Skeletal muscle satellite cell (primary cell): ENCODE data around the gene ALOXE3.

Experiments
- H3K27me3 ChIP-seq: 2 replicates; pipeline ENCODE4 v1.7.0; 2013; ENCODE audit warnings: low read length; ENCODE audit not compliant: control insufficient read depth, insufficient read depth
- H3K36me3 ChIP-seq: 2 replicates; pipeline ENCODE4 v1.7.0; 2013; ENCODE audit warnings: mild to moderate bottlenecking, control low read depth, low read length; ENCODE audit not compliant: insufficient read depth
- H3K4me1 ChIP-seq: 2 replicates; pipeline ENCODE4 v1.7.0; 2013; ENCODE audit warnings: low read length; ENCODE audit not compliant: control insufficient read depth, insufficient read depth
- H3K4me2 ChIP-seq: 2 replicates; pipeline ENCODE4 v1.7.0; 2013; ENCODE audit warnings: mild to moderate bottlenecking, low read length
- H3K4me3 ChIP-seq: 2 replicates; pipeline ENCODE4 v1.7.0; 2013; ENCODE audit warnings: low read length
- H3K9ac ChIP-seq: 2 replicates; pipeline ENCODE4 v1.7.0; 2013; ENCODE audit warnings: mild to moderate bottlenecking, low read depth, low read length, moderate library complexity
- H3K9me3 ChIP-seq: replicated peaks from 2 replicates; pipeline ENCODE4 v1.7.0; 2013; ENCODE audit warnings: mild to moderate bottlenecking, control low read depth, low read length

The ALOXE3 gene

GRCh38 chr17:8076502-8077266, 41.6 kb downstream of the ALOXE3 start:
- no peaks in the 10 kb centered on the region for H3K9me3 ChIP-seq
- H3K36me3 ChIP-seq = no peaks in the 10 kb centered on the region
- no peak overlapping the region for H3K4me2 ChIP-seq
- peaks cover 22% of the 10 kb centered on the region for H3K4me1 ChIP-seq
- H3K27me3 ChIP-seq = peaks cover 76% of the 10 kb centered on the region
- no peak overlapping the region for H3K4me3 ChIP-seq
- H3K9ac ChIP-seq = no peak overlapping the region

- H3K36me3 ChIP-seq = no peaks in the 10 kb centered on the region
- no peak overlapping the region for H3K4me2 ChIP-seq
- H3K27me3 ChIP-seq = peaks cover 79% of the 10 kb centered on the region
- peaks cover 22% of the 10 kb centered on the region for H3K4me1 ChIP-seq
- H3K9ac ChIP-seq = no peak overlapping the region
- H3K4me3 ChIP-seq = no peak overlapping the region
- H3K9me3 ChIP-seq = no peaks in the 10 kb centered on the region
Measured at GRCh38 chr17:8075574-8076342, 42.6 kb downstream of the ALOXE3 start.

GRCh38 chr17:8075081-8075480, 43.2 kb downstream of the ALOXE3 start:
- Histone ChIP-seq H3K4me1 (peaks cover 19% of the 10 kb centered on the region), H3K4me3 (no peak overlapping the region), H3K4me2 (no peak overlapping the region), H3K27me3 (peaks cover 78% of the 10 kb centered on the region), H3K9me3 (no peaks in the 10 kb centered on the region), H3K9ac (no peak overlapping the region), H3K36me3 (no peaks in the 10 kb centered on the region)

GRCh38 chr17:8074554-8074953, 43.8 kb downstream of the ALOXE3 start:
- H3K9ac ChIP-seq = no peak overlapping the region
- no peaks in the 10 kb centered on the region for H3K9me3 ChIP-seq
- H3K27me3 ChIP-seq = peaks cover 79% of the 10 kb centered on the region
- H3K4me3 ChIP-seq = no peak overlapping the region
- no peak overlapping the region for H3K4me2 ChIP-seq
- no peaks in the 10 kb centered on the region for H3K36me3 ChIP-seq
- peaks cover 15% of the 10 kb centered on the region for H3K4me1 ChIP-seq

- no peak overlapping the region for H3K9ac ChIP-seq
Measured at GRCh38 chr17:8073627-8074484, 44.5 kb downstream of the ALOXE3 start.

GRCh38 chr17:8072729-8073461, 45.4 kb downstream of the ALOXE3 start:
- Histone ChIP-seq H3K4me3 (no peak overlapping the region), H3K27me3 (peaks cover 88% of the 10 kb centered on the region), H3K9ac (no peak overlapping the region), H3K4me2 (no peak overlapping the region), H3K36me3 (no peaks in the 10 kb centered on the region), H3K4me1 (peaks cover 12% of the 10 kb centered on the region), H3K9me3 (no peaks in the 10 kb centered on the region)

More at GRCh38 chr17:8073627-8074484, 44.5 kb downstream of the ALOXE3 start:
- Histone ChIP-seq H3K27me3 (peaks cover 81% of the 10 kb centered on the region), H3K4me2 (peak overlapping the region; percentile 57), H3K9me3 (no peaks in the 10 kb centered on the region), H3K36me3 (no peaks in the 10 kb centered on the region), H3K4me1 (peaks cover 12% of the 10 kb centered on the region), H3K4me3 (no peak overlapping the region)

- Histone ChIP-seq H3K27me3 (peaks cover 87% of the 10 kb centered on the region), H3K36me3 (no peaks in the 10 kb centered on the region), H3K4me3 (no peak overlapping the region), H3K4me2 (no peak overlapping the region), H3K4me1 (peaks cover 12% of the 10 kb centered on the region), H3K9me3 (no peaks in the 10 kb centered on the region), H3K9ac (no peak overlapping the region)
Measured at GRCh38 chr17:8072341-8072728, 46.0 kb downstream of the ALOXE3 start.

GRCh38 chr17:8071496-8071895, 46.8 kb downstream of the ALOXE3 start:
- peaks cover 88% of the 10 kb centered on the region for H3K27me3 ChIP-seq

GRCh38 chr17:8069587-8069860, 48.8 kb downstream of the ALOXE3 start:
- Histone ChIP-seq H3K9me3 (no peaks in the 10 kb centered on the region), H3K36me3 (no peaks in the 10 kb centered on the region), H3K4me3 (no peak overlapping the region), H3K4me2 (no peak overlapping the region), H3K9ac (no peak overlapping the region), H3K4me1 (peaks cover 12% of the 10 kb centered on the region), H3K27me3 (peaks cover 85% of the 10 kb centered on the region)

More at GRCh38 chr17:8071496-8071895, 46.8 kb downstream of the ALOXE3 start:
- no peaks in the 10 kb centered on the region for H3K36me3 ChIP-seq
- H3K4me3 ChIP-seq = no peak overlapping the region
- no peaks in the 10 kb centered on the region for H3K9me3 ChIP-seq
- H3K9ac ChIP-seq = no peak overlapping the region
- H3K4me2 ChIP-seq = no peak overlapping the region
- H3K4me1 ChIP-seq = peaks cover 12% of the 10 kb centered on the region

- peaks cover 82% of the 10 kb centered on the region for H3K27me3 ChIP-seq
- no peak overlapping the region for H3K9ac ChIP-seq
- peaks cover 11% of the 10 kb centered on the region for H3K4me1 ChIP-seq
- H3K9me3 ChIP-seq = no peaks in the 10 kb centered on the region
- no peak overlapping the region for H3K4me3 ChIP-seq
- H3K36me3 ChIP-seq = no peaks in the 10 kb centered on the region
- H3K4me2 ChIP-seq = no peak overlapping the region
Measured at GRCh38 chr17:8068736-8069586, 49.4 kb downstream of the ALOXE3 start.
